ENCODE results near the gene PHLDA3. TPM values are rescaled to one million over a fixed set of nuclear protein-coding genes. Genes with fewer than 3 reads are reported as not detected.

The PHLDA3 gene
- total RNA-seq, 2 donors from 2014 or later = 25.2 to 48.8 TPM

DNA sequence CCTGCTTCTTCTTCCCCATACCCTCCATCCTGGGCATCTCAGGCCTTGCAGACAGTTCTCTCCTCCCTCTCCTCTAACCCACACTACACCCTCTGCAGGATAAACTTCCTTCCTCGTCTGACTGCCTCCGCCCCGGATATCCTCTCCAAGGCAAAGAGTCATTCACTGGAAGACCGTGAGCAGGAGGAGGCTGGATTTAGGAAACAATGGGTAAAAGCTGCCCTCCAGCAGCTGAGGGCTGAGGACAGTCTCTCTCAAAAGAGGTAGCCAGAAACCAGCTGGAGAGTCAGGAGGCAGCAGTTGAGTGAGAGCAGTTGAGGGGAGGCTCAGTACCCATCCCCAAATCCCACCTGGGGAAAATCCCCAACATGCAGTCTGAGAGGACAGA is 36.5 kb upstream of the PHLDA3 start:
- Histone ChIP-seq H3K9me3 (no peaks in the 10 kb centered on the region), H3K36me3 (replicated peaks in 1 of 2; ENCODE audit: insufficient read depth in 1 of 2, low read depth in 2 of 2) (no peaks in the 10 kb centered on the region), H3K4me3 (no peak overlapping the region), H3K4me1 (peaks cover 72% of the 10 kb centered on the region), H3K27me3 (no peaks in the 10 kb centered on the region), H3K27ac (peak overlapping the region; percentile 90 to 99 (median 96))
- TF ChIP-seq, protein P1, sequence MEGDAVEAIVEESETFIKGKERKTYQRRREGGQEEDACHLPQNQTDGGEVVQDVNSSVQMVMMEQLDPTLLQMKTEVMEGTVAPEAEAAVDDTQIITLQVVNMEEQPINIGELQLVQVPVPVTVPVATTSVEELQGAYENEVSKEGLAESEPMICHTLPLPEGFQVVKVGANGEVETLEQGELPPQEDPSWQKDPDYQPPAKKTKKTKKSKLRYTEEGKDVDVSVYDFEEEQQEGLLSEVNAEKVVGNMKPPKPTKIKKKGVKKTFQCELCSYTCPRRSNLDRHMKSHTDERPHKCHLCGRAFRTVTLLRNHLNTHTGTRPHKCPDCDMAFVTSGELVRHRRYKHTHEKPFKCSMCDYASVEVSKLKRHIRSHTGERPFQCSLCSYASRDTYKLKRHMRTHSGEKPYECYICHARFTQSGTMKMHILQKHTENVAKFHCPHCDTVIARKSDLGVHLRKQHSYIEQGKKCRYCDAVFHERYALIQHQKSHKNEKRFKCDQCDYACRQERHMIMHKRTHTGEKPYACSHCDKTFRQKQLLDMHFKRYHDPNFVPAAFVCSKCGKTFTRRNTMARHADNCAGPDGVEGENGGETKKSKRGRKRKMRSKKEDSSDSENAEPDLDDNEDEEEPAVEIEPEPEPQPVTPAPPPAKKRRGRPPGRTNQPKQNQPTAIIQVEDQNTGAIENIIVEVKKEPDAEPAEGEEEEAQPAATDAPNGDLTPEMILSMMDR (IDR thresholded peaks at IDR 0.05) = no peak
- peak in 1 of 3 donors; percentile 21 for TF ChIP-seq POLR2A (IDR thresholded peaks at IDR 0.05)
- DNase-seq (no peak), ATAC-seq (no peak)
- intact Hi-C loops (cut with DNase I) = no loop called here
- 20 to 23% methylated on average over 4 of the region's 4 CpGs for WGBS, 2 donors

DNA sequence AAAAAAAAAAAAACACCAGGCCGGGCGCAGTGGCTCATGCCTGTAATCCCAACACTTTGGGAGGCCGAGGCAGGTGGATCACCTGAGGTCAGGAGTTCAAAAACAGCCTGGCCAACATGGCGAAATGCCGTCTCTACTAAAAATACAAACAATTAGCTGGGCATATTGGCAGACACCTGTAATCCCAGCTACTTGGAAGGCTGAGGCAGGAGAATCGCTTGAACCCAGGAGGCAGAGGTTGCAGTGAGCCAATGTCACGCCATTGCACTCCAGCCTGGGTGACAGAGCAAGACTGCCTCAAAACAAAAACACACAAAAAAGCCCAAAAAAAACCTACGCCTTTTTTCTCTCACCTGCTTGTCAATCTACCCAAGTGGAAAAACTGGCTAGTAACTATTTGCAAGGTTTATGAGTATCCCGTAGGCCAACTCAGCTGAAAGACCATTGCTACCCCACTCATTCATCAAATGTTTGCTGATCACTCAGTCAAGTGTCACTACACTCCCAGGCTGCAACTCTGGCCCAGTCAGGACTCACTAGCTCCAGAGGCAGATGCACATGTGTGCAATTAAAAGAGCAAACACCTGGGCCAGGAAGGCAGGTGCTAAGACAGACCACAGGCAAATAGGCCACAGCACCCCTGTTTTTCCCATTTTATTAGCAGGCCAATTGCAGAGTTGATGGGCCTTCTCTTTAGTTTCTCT is 36.0 kb upstream of the PHLDA3 start:
- TF ChIP-seq, protein P1 (IDR thresholded peaks at IDR 0.05) = no peak
- TF ChIP-seq POLR2A (IDR thresholded peaks at IDR 0.05) = no peak
- WGBS, 2 donors = 67 to 69% methylated on average over 9 of the region's 9 CpGs
- H3K4me1 ChIP-seq = peaks cover 78% of the 10 kb centered on the region
- H3K36me3 ChIP-seq (replicated peaks in 1 of 2; ENCODE audit: insufficient read depth in 1 of 2, low read depth in 2 of 2) = no peaks in the 10 kb centered on the region
- H3K27me3 ChIP-seq = no peaks in the 10 kb centered on the region
- H3K4me3 ChIP-seq = no peak overlapping the region
- no peaks in the 10 kb centered on the region for H3K9me3 ChIP-seq
- ATAC-seq (no peak), DNase-seq (no peak)
- intact Hi-C loops (cut with DNase I) = no loop called here
- H3K27ac ChIP-seq = peak overlapping the region; percentile 90 to 99 (median 96)

DNA sequence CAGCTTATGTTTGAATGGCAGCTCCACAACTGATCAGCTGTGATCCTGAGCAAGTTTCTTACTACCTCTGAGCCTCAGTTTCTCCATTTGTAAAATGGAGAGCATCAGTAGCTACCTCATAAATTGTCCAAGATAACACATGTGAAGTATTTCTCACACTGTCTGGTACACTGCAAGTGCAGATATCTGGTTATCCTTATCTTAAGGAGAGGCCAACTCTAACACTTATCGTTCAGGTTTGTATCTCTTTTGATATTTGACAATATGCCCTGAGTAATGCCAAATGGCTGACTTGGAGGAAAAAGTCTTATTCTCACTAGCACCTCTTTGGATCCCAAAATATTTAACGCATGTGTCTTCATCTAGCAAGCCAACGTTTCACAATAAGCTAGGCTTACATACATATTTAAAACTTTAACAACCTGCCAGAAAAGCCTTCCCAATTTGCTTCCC is 35.2 kb upstream of the PHLDA3 start:
- intact Hi-C loops (cut with DNase I) = no loop called here
- Histone ChIP-seq H3K36me3 (replicated peaks in 1 of 2; ENCODE audit: insufficient read depth in 1 of 2, low read depth in 2 of 2) (no peaks in the 10 kb centered on the region), H3K27me3 (no peaks in the 10 kb centered on the region), H3K4me3 (no peak overlapping the region), H3K4me1 (peaks cover 79% of the 10 kb centered on the region), H3K9me3 (no peaks in the 10 kb centered on the region), H3K27ac (peak overlapping the region; percentile 54 to 90 (median 72))
- DNase-seq = no peak
- no peak for ATAC-seq
- 44 to 55% methylated on average over 3 of the region's 3 CpGs for WGBS, 2 donors
- TF ChIP-seq POLR2A (IDR thresholded peaks at IDR 0.05) = no peak
- TF ChIP-seq, protein P1 (IDR thresholded peaks at IDR 0.05) = no peak

DNA sequence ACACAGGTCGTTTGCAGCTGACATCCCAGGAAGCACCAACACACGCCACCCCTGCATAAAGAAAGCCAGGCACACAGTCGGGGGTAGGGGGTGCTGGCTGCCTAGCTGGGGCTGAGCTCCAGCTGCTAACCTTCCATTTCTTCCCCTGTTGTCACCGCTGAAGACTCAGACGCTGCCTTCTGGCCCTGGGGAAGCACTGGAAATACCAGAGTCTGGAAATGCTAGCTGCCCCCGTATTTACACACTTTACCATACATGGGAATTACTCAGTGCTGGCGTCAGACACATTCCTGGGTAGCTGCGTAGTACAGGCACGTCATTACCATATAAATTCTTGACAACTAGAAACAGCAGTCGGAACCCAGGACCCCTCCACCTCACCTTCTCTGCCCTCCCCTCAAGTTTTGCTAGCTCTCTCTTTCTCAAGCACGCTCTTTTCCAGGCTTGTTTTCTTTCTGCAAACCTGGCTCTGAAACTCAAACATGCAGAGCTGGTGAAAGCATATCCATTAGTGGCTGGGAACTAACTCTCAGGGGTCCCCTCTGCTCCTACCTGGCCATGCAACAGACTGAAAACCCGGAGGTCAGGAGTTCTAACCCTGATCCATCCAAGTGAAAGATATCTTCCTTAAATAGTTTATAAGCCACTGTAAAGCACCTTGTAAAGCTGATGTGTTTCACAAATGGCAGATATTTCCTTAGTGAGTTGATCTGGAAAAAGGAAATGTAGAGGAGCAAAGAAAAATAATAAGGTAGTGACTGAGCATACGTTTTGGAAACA is 34.6 kb upstream of the PHLDA3 start:
- 21 to 36% methylated on average over 13 of the region's 13 CpGs for WGBS, 2 donors
- Histone ChIP-seq H3K4me1 (peaks cover 79% of the 10 kb centered on the region), H3K36me3 (replicated peaks in 1 of 2; ENCODE audit: insufficient read depth in 1 of 2, low read depth in 2 of 2) (no peaks in the 10 kb centered on the region), H3K9me3 (no peaks in the 10 kb centered on the region), H3K27me3 (no peaks in the 10 kb centered on the region), H3K4me3 (no peak overlapping the region), H3K27ac (peak overlapping the region; percentile 54 to 90 (median 72))
- DNase-seq (peak; percentile 47 to 70 (median 57)), ATAC-seq (peak; percentile 36)
- intact Hi-C loops (cut with DNase I) = no loop called here
- TF ChIP-seq, protein P1 (IDR thresholded peaks at IDR 0.05) = no peak
- peak in 2 of 3 donors; percentile 25 to 41 for TF ChIP-seq POLR2A (IDR thresholded peaks at IDR 0.05)
